ENCODE data around the gene TNFRSF9.
"Not testable (repeated sequence)": the region's sequence is repeated elsewhere in the genome, so short reads cannot be mapped to it uniquely, and the experiment has no call there.

The TNFRSF9 gene

GRCh38 chr1:7940745-7941436 is at the start of gene TNFRSF9:
Gene TNFRSF9, minus strand, starts transcription at chr1:7940839. Its CDS starts 845 bp downstream, at chr1:7939994.
- no peak for DNase-seq

GRCh38 chr1:7989762-7990428 is 49.3 kb upstream of the TNFRSF9 start:
- no peak for DNase-seq

- no peak for DNase-seq
These were observed 47.9 kb upstream of the TNFRSF9 start for GRCh38 chr1:7988576-7988975.

- DNase-seq = no peak
These were observed 46.9 kb upstream of the TNFRSF9 start for GRCh38 chr1:7987528-7987927.

- DNase-seq = no peak
These were observed 45.4 kb upstream of the TNFRSF9 start for GRCh38 chr1:7985851-7986612.

- no peak for DNase-seq
These were observed 44.2 kb upstream of the TNFRSF9 start for GRCh38 chr1:7984811-7985210.

- no peak for DNase-seq
These were observed 42.6 kb upstream of the TNFRSF9 start for GRCh38 chr1:7983086-7983778.

- no peak for DNase-seq
These were observed 40.3 kb upstream of the TNFRSF9 start for GRCh38 chr1:7980984-7981383.

- peak; percentile 35 for DNase-seq
These were observed 34.7 kb upstream of the TNFRSF9 start for GRCh38 chr1:7975212-7975865.

GRCh38 chr1:7973086-7973485 is 32.4 kb upstream of the TNFRSF9 start:
- DNase-seq = no peak

GRCh38 chr1:7972285-7972684 is 31.6 kb upstream of the TNFRSF9 start:
- DNase-seq = no peak

- no peak for DNase-seq
These were observed 30.4 kb upstream of the TNFRSF9 start for GRCh38 chr1:7971024-7971423.

GRCh38 chr1:7970246-7970645 is 29.6 kb upstream of the TNFRSF9 start:
- DNase-seq = no peak

- no peak for DNase-seq
These were observed 27.0 kb upstream of the TNFRSF9 start for GRCh38 chr1:7967651-7968050.

- DNase-seq = no peak
These were observed 26.6 kb upstream of the TNFRSF9 start for GRCh38 chr1:7967196-7967595.

- DNase-seq = no peak
These were observed 23.8 kb upstream of the TNFRSF9 start for GRCh38 chr1:7964476-7964875.

- DNase-seq = not testable (repeated sequence)
These were observed 23.2 kb upstream of the TNFRSF9 start for GRCh38 chr1:7963841-7964240.

GRCh38 chr1:7963378-7963730 is 22.7 kb upstream of the TNFRSF9 start:
- DNase-seq = not testable (repeated sequence)

- no peak for DNase-seq
These were observed 22.2 kb upstream of the TNFRSF9 start for GRCh38 chr1:7962636-7963377.

- no peak for DNase-seq
These were observed 21.3 kb upstream of the TNFRSF9 start for GRCh38 chr1:7962014-7962335.

GRCh38 chr1:7961216-7962013 is 20.8 kb upstream of the TNFRSF9 start, which contains the start of gene PARK7:
Gene PARK7, plus strand, starts transcription at chr1:7961711. Its CDS starts 1,075 bp downstream, at chr1:7962786.
- DNase-seq = peak; percentile 85
